ENCODE measurements around the gene GRIK4. TPM values are rescaled to one million over a fixed set of nuclear protein-coding genes. Genes with fewer than 3 reads are reported as not detected.

Gene GRIK4
- total RNA-seq, 2 experiments from 2014 or later = 0.06 TPM; not detected in 1

GRCh38 chr11:120532082-120532831, 20.7 kb downstream of the GRIK4 start:
- no peak overlapping the region for H3K4me2 ChIP-seq (ENCODE audit: low read length)
- POLR2A ChIA-PET = interaction anchor here (0.7 kb wide), 1 partner anchor 390 kb away, joined by 3 read pairs; no protein-coding TSS in a partner anchor

GRCh38 chr11:120532832-120533196, 21.3 kb downstream of the GRIK4 start:
- H3K36me3 ChIP-seq (ENCODE audit: insufficient read depth, low read length) = no peaks in the 10 kb centered on the region
- H3K4me1 ChIP-seq (ENCODE audit: insufficient read depth, low read length, poor library complexity, severe bottlenecking) = no peaks in the 10 kb centered on the region
- H3K79me2 ChIP-seq (ENCODE audit: insufficient read depth, low read depth, low read length) = no peaks in the 10 kb centered on the region
- H3K27ac ChIP-seq (ENCODE audit: low read depth, low read length, poor library complexity, severe bottlenecking) = no peak overlapping the region
- H3K4me3 ChIP-seq (ENCODE audit: low read depth, low read length, poor library complexity, severe bottlenecking) = no peak overlapping the region
- no peak for DNase-seq (ENCODE audit: low spot score)
- BruUV-seq (replicated peaks) = no TSS peak
- no peak for TF ChIP-seq EZH2phosphoT487 (IDR thresholded peaks at IDR 0.05; ENCODE audit: borderline replicate concordance, low read depth, low read length)
- no peak for TF ChIP-seq CTCF (conservative IDR thresholded peaks at IDR 0.05; ENCODE audit: low read length)
- ChIA-PET CTCF (ENCODE audit: unreplicated experiment) (no interaction called here), POLR2A (interaction anchor here (0.7 to 1.0 kb wide), 2 partner anchors 11 to 390 kb away, joined by 3 read pairs; no protein-coding TSS in a partner anchor)
- no peaks in the 10 kb centered on the region for H3K9me2 ChIP-seq (ENCODE audit: insufficient read depth, low read length)
- H2AFZ ChIP-seq (ENCODE audit: low read length) = no peak overlapping the region
- no peaks in the 10 kb centered on the region for H4K20me1 ChIP-seq (ENCODE audit: insufficient read depth, low read length)
- no peaks in the 10 kb centered on the region for H3K9me3 ChIP-seq (ENCODE audit: low read length)
- intact Hi-C loops (cut with micrococcal nuclease; ENCODE audit: unreplicated experiment) = no loop called here
- H3K4me2 ChIP-seq (ENCODE audit: low read length) = no peak overlapping the region

More at GRCh38 chr11:120532082-120532831, 20.7 kb downstream of the GRIK4 start:
- BruUV-seq (replicated peaks) = no TSS peak
- CTCF ChIA-PET (ENCODE audit: unreplicated experiment) = no interaction called here
- H3K9me2 ChIP-seq (ENCODE audit: insufficient read depth, low read length) = no peaks in the 10 kb centered on the region
- no peak overlapping the region for H2AFZ ChIP-seq (ENCODE audit: low read length)
- H3K9me3 ChIP-seq (ENCODE audit: low read length) = no peaks in the 10 kb centered on the region
- intact Hi-C loops (cut with micrococcal nuclease; ENCODE audit: unreplicated experiment) = no loop called here
- H3K4me1 ChIP-seq (ENCODE audit: insufficient read depth, low read length, poor library complexity, severe bottlenecking) = no peaks in the 10 kb centered on the region
- H4K20me1 ChIP-seq (ENCODE audit: insufficient read depth, low read length) = no peaks in the 10 kb centered on the region
- TF ChIP-seq EZH2phosphoT487 (IDR thresholded peaks at IDR 0.05; ENCODE audit: borderline replicate concordance, low read depth, low read length) (no peak), CTCF (conservative IDR thresholded peaks at IDR 0.05; ENCODE audit: low read length) (no peak)
- H3K79me2 ChIP-seq (ENCODE audit: insufficient read depth, low read depth, low read length) = no peaks in the 10 kb centered on the region
- no peak overlapping the region for H3K4me3 ChIP-seq (ENCODE audit: low read depth, low read length, poor library complexity, severe bottlenecking)
- H3K27ac ChIP-seq (ENCODE audit: low read depth, low read length, poor library complexity, severe bottlenecking) = no peak overlapping the region
- no peak for DNase-seq (ENCODE audit: low spot score)
- H3K36me3 ChIP-seq (ENCODE audit: insufficient read depth, low read length) = no peaks in the 10 kb centered on the region

GRCh38 chr11:120536091-120536796, 24.7 kb downstream of the GRIK4 start:
- intact Hi-C loops (cut with micrococcal nuclease; ENCODE audit: unreplicated experiment) = no loop called here
- no peak overlapping the region for H3K4me3 ChIP-seq (ENCODE audit: low read depth, low read length, poor library complexity, severe bottlenecking)
- no TSS peak for BruUV-seq (replicated peaks)
- no peaks in the 10 kb centered on the region for H3K9me3 ChIP-seq (ENCODE audit: low read length)
- H4K20me1 ChIP-seq (ENCODE audit: insufficient read depth, low read length) = no peaks in the 10 kb centered on the region
- ChIA-PET POLR2A (no interaction called here), CTCF (ENCODE audit: unreplicated experiment) (no interaction called here)
- H3K4me1 ChIP-seq (ENCODE audit: insufficient read depth, low read length, poor library complexity, severe bottlenecking) = no peaks in the 10 kb centered on the region
- H3K36me3 ChIP-seq (ENCODE audit: insufficient read depth, low read length) = no peaks in the 10 kb centered on the region
- DNase-seq (ENCODE audit: low spot score) = no peak
- H2AFZ ChIP-seq (ENCODE audit: low read length) = no peak overlapping the region
- TF ChIP-seq CTCF (conservative IDR thresholded peaks at IDR 0.05; ENCODE audit: low read length) (no peak), EZH2phosphoT487 (IDR thresholded peaks at IDR 0.05; ENCODE audit: borderline replicate concordance, low read depth, low read length) (no peak)
- H3K9me2 ChIP-seq (ENCODE audit: insufficient read depth, low read length) = no peaks in the 10 kb centered on the region
- H3K27ac ChIP-seq (ENCODE audit: low read depth, low read length, poor library complexity, severe bottlenecking) = no peak overlapping the region
- no peak overlapping the region for H3K4me2 ChIP-seq (ENCODE audit: low read length)
- H3K79me2 ChIP-seq (ENCODE audit: insufficient read depth, low read depth, low read length) = no peaks in the 10 kb centered on the region

All from OCI-LY7 (cell line).